GM10248 (cell line): ENCODE results near the gene MTMR12.

Experiments used
- CTCF ChIA-PET: fragments of 300-600 bp; sonication (Branson Sonifier 250); formaldehyde crosslinking; extraction: SDS; loops from one replicate; lab custom pipeline; 2021; ENCODE audit warnings: antibody characterized with exemption; lab: Yijun Ruan, JAX
- POLR2A ChIA-PET: fragments of 350-650 bp; sonication (Branson Sonifier 250); formaldehyde crosslinking; extraction: SDS; loops from one replicate; lab custom pipeline; 2020; ENCODE audit warnings: antibody characterized with exemption; lab: Yijun Ruan, JAX
- DNase-seq: peaks from one replicate; pipeline ENCODE4 v3.0.0; 2012; ENCODE audit errors: extremely low spot score
- CTCF ChIP-seq: IDR thresholded peaks from 2 replicates; pipeline ENCODE4 v1.5.1; 2012; ENCODE audit warnings: mild to moderate bottlenecking, low read depth; ENCODE audit errors: extremely low read depth, missing control alignments, control extremely low read depth

MTMR12 gene

GRCh38 chr5:32312595-32313332 lies at the start of gene MTMR12:
MTMR12 (minus strand) TSS chr5:32312939; CDS start chr5:32312838, 101 bp downstream.
- no peak for TF ChIP-seq CTCF
- POLR2A ChIA-PET, result interaction anchor here (0.6 kb wide), 1 partner anchor 29 kb away, joined by 6 read pairs; no protein-coding TSS in a partner anchor
- CTCF ChIA-PET, result interaction anchor here (1.0 to 1.4 kb wide), 4 partner anchors 13 to 80 kb away, joined by 3 read pairs; no protein-coding TSS in a partner anchor
- peak; percentile 100 for DNase-seq

- CTCF ChIA-PET, result interaction anchor here (1.0 kb wide), 1 partner anchor 130 kb away, joined by 4 read pairs; no protein-coding TSS in a partner anchor
Observed at GRCh38 chr5:32362527-32362926, 49.8 kb upstream of the MTMR12 start.

GRCh38 chr5:32360906-32361305 lies 48.2 kb upstream of the MTMR12 start:
- ChIA-PET CTCF (no interaction called here), POLR2A (no interaction called here)
- DNase-seq, result no peak
- TF ChIP-seq CTCF, result no peak

More at GRCh38 chr5:32362527-32362926, 49.8 kb upstream of the MTMR12 start:
- no peak for TF ChIP-seq CTCF
- no peak for DNase-seq
- POLR2A ChIA-PET, result no interaction called here

GRCh38 chr5:32358611-32359010 lies 45.9 kb upstream of the MTMR12 start:
- DNase-seq, result no peak
- ChIA-PET CTCF (interaction anchor here (1.1 to 4.1 kb wide), 3 partner anchors 10 to 183 kb away, joined by 3 to 16 read pairs (median 4); no protein-coding TSS in a partner anchor), POLR2A (no interaction called here)
- no peak for TF ChIP-seq CTCF

- ChIA-PET POLR2A (interaction anchor here (0.6 kb wide), 1 partner anchor 81 kb away, joined by 3 read pairs; no protein-coding TSS in a partner anchor), CTCF (interaction anchor here (1.2 to 4.1 kb wide), 5 partner anchors 9 to 125 kb away, joined by 3 to 16 read pairs (median 4); no protein-coding TSS in a partner anchor)
- no peak for TF ChIP-seq CTCF
- no peak for DNase-seq
Observed at GRCh38 chr5:32357658-32358057, 44.9 kb upstream of the MTMR12 start.

GRCh38 chr5:32355686-32356085 lies 42.9 kb upstream of the MTMR12 start:
- POLR2A ChIA-PET, result no interaction called here
- CTCF ChIA-PET, result interaction anchor here (0.9 kb wide), 1 partner anchor 26 kb away, joined by 3 read pairs; no protein-coding TSS in a partner anchor
- DNase-seq, result no peak
- TF ChIP-seq CTCF, result no peak
